GM13977 (cell line): ENCODE measurements around the gene DTX3L.
"Not testable (repeated sequence)": the region's sequence is repeated elsewhere in the genome, so short reads cannot be mapped to it uniquely, and the experiment has no call there.

ENCODE experiments used
- DNase-seq: peaks from one replicate; pipeline ENCODE4 v3.0.0; 2012; ENCODE audit warnings: low spot score
- in situ Hi-C: fragments of 300-500 bp; cut with MboI; formaldehyde crosslinking; loops from one replicate; pipeline ENCODE4 v1.12.0; 2022; ENCODE audit warnings: low sequenced_read_pairs, low pct_unique_long_range_greater_than_20kb, mixed read lengths, inconsistent platforms; ENCODE audit not compliant: unreplicated experiment
- TF ChIP-seq, protein P1 (sequence below): IDR thresholded peaks from 2 replicates; pipeline ENCODE4 v1.5.1; 2012; ENCODE audit warnings: mild to moderate bottlenecking, control low read depth; ENCODE audit not compliant: insufficient read depth; ENCODE audit errors: extremely low read depth, missing control alignments

Gene DTX3L

GRCh38 chr3:122557356-122557755 lies 6.8 kb upstream of the DTX3L start:
- TF ChIP-seq, protein P1, sequence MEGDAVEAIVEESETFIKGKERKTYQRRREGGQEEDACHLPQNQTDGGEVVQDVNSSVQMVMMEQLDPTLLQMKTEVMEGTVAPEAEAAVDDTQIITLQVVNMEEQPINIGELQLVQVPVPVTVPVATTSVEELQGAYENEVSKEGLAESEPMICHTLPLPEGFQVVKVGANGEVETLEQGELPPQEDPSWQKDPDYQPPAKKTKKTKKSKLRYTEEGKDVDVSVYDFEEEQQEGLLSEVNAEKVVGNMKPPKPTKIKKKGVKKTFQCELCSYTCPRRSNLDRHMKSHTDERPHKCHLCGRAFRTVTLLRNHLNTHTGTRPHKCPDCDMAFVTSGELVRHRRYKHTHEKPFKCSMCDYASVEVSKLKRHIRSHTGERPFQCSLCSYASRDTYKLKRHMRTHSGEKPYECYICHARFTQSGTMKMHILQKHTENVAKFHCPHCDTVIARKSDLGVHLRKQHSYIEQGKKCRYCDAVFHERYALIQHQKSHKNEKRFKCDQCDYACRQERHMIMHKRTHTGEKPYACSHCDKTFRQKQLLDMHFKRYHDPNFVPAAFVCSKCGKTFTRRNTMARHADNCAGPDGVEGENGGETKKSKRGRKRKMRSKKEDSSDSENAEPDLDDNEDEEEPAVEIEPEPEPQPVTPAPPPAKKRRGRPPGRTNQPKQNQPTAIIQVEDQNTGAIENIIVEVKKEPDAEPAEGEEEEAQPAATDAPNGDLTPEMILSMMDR, result no peak
- no peak for DNase-seq
- in situ Hi-C loops, result loop anchor here (5.0 to 25.0 kb wide), 2 partner anchors 120 to 480 kb away; partner anchors contain the start of gene SEMA5B

DNA sequence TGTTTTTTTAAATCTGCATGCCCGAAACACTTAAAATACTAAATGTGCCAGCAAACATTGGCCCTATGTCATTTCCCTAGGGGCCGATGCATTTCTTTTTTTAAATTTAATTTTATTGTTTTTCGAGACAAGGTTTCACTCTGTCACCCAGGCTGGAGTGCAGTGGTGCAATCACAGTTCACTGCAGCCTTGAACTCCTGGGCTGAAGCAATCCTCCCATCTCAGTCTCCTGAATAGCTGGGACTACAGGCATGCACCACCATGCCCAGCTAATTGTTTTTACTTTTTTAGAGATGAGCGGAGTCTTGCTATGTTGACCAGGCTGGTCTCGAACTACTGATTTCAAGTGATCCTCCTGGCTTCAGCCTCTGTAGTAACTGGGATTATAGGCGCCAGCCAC lies 5.5 kb upstream of the DTX3L start:
- TF ChIP-seq, protein P1, result no peak
- no peak for DNase-seq
- in situ Hi-C loops, result loop anchor here (5.0 to 25.0 kb wide), 2 partner anchors 119 to 479 kb away; partner anchors contain the start of gene SEMA5B

DNA sequence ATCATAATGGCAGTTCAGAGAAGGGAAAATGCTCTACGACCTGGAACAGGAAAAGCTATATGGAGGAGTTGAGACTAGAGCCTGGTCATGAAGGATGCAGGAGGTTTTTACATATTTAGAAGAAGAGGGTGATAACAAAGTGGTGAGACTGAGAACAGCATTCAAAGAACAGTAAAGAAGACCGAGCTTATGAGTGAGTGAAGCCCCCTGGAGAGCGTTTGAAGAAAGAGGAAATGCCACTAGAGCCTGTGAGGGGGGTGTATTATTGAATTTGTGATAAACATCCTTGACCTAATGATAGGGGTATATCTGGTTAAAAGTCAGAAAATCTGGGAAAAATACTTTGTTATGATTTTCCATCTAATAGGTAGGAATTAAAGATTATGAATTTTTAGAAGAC lies 4.2 kb upstream of the DTX3L start:
- in situ Hi-C loops, result loop anchor here (5.0 to 25.0 kb wide), 2 partner anchors 117 to 477 kb away; partner anchors contain the start of gene SEMA5B
- DNase-seq, result no peak
- TF ChIP-seq, protein P1, result no peak

GRCh38 chr3:122560680-122561079 lies 3.5 kb upstream of the DTX3L start:
- TF ChIP-seq, protein P1, result peak; percentile 68
- DNase-seq, result peak; percentile 76
- in situ Hi-C loops, result loop anchor here (25.0 kb wide), 1 partner anchor 477 kb away; the partner anchor contains the start of gene SEMA5B

DNA sequence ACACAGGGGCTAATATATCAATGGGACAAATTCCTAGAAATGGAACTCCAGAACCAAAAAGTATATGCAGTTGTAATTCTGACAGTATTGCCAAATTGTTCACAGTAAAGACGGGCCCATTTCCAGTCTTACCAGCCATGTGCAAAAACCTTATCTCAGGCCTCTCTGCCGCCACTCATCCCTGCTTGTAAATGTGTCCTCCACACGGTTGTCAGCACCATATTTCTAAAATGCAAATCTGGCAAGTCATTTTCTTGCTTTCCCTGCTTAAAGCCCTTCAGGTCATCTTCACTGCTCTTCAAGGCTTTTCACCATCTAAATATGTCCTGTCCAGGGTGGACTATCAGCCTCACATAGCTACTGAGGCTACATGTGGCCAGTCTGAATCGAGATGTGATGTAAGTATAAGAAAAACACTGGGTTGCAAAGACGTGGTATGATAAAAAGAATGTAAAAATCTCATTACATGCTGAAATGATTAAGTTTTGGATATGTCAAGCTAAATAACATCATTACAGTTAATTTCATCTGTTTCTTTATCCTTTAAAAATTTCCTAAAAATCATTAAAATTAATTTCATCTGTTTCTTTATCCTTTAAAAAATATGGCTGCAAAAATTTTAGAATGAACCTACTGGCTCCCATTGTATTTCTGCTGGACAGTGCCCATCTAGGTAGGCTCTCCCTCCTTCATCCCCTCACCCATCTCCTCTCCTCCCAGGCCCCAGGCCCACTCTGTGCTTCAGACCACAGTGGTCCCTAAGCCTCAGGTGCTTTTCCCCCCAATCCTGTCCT lies 1.0 kb upstream of the DTX3L start:
- TF ChIP-seq, protein P1, result no peak
- in situ Hi-C loops, result loop anchor here (25.0 kb wide), 1 partner anchor 474 kb away; the partner anchor contains the start of gene SEMA5B

GRCh38 chr3:122563717-122564025 lies 467 bp upstream of the DTX3L start:
- in situ Hi-C loops, result loop anchor here (25.0 kb wide), 1 partner anchor 474 kb away; the partner anchor contains the start of gene SEMA5B
- TF ChIP-seq, protein P1, result no peak
- DNase-seq, result no peak

More for the DNA sequence above, 1.0 kb upstream of the DTX3L start:
- DNase-seq, result no peak

DNA sequence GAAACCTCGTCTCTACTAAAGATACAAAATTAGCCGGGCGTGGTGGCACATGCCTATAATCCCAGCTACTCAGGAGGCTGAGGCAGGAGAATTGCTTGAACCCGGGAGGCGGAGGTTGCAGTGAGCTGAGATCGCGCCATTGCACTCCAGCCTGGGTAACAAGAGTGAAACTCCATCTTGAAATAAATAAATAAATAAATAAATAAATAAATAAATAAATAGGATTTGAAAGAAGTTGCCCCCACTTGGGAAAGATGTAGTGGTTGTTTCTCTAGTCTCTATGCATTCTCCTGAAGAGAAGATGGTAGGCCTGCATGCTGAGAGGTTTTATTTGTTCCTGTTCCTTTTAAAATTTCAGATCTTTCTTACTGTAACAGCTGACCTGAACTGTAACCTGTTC lies 4.0 kb downstream of the DTX3L start:
- in situ Hi-C loops, result loop anchor here (25.0 kb wide), 1 partner anchor 469 kb away; the partner anchor contains the start of gene SEMA5B
- not testable (repeated sequence) for DNase-seq
